ENCODE results near the gene ZNF512B.

ZNF512B gene

DNA sequence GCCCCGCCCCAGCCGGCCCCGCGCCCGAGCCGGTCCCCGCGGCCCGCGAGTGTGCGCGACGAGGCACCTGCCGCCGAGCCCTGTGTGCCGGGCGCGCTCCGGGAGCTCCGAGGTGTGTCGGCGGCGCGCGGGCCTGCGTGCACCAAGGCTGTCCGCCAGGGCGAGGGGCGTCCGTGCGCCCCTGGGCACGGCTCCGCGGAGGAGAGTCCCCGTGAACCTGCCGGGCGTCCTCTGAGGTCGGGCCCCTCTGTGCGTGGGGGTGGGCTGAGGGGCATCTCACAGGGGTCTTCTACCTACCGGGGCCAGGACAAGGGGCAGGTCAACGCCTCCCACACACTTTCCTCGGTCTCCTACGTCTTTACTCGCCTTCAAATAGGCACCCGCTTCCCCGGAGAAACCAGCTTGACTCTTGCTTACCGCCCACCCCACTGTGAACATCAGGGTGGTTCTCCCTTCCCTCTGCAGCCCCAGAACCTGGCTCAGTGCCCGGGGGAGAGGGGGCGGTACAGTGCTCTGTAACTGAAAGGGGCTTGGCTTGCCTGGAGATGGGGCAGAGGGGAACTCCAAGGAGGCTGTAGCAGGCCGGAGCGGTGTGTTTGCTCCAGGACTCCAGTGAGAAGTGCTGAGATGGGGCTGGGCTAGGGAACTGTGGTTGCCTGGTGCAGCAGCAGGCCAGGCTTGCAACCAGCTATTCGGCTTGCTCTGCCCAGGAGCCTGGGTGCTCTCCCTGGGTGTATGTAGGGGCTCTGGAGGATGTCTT, 10.0 kb upstream of the ZNF512B start, which contains the start of gene SAMD10:
Gene SAMD10, minus strand, starts transcription at position 86 of the 760 bp plus-strand sequence. CDS start 175 bp downstream, outside the sequence.
- TF ChIP-seq, protein P1, sequence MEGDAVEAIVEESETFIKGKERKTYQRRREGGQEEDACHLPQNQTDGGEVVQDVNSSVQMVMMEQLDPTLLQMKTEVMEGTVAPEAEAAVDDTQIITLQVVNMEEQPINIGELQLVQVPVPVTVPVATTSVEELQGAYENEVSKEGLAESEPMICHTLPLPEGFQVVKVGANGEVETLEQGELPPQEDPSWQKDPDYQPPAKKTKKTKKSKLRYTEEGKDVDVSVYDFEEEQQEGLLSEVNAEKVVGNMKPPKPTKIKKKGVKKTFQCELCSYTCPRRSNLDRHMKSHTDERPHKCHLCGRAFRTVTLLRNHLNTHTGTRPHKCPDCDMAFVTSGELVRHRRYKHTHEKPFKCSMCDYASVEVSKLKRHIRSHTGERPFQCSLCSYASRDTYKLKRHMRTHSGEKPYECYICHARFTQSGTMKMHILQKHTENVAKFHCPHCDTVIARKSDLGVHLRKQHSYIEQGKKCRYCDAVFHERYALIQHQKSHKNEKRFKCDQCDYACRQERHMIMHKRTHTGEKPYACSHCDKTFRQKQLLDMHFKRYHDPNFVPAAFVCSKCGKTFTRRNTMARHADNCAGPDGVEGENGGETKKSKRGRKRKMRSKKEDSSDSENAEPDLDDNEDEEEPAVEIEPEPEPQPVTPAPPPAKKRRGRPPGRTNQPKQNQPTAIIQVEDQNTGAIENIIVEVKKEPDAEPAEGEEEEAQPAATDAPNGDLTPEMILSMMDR (IDR thresholded peaks at IDR 0.05), result peak; percentile 10; the same call in 1 of the 2 replicates

DNA sequence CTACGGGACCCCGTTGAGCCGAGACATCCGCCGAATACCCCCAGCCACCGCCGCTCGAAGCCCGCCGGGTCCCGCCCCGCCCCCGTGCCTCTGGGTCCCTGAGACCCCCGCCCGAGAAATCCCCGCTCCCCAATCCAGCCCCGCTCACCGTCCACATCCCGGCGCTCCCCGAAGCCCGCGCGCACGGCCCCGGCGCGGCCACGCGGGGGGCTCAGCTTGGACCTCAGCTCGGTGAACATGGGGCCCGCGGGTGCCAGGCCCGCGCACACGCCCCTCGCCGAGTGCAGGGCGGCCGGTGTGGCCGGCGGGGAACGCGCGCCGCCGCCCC, 9.5 kb upstream of the ZNF512B start:
- TF ChIP-seq, protein P1 (IDR thresholded peaks at IDR 0.05), result no peak

DNA sequence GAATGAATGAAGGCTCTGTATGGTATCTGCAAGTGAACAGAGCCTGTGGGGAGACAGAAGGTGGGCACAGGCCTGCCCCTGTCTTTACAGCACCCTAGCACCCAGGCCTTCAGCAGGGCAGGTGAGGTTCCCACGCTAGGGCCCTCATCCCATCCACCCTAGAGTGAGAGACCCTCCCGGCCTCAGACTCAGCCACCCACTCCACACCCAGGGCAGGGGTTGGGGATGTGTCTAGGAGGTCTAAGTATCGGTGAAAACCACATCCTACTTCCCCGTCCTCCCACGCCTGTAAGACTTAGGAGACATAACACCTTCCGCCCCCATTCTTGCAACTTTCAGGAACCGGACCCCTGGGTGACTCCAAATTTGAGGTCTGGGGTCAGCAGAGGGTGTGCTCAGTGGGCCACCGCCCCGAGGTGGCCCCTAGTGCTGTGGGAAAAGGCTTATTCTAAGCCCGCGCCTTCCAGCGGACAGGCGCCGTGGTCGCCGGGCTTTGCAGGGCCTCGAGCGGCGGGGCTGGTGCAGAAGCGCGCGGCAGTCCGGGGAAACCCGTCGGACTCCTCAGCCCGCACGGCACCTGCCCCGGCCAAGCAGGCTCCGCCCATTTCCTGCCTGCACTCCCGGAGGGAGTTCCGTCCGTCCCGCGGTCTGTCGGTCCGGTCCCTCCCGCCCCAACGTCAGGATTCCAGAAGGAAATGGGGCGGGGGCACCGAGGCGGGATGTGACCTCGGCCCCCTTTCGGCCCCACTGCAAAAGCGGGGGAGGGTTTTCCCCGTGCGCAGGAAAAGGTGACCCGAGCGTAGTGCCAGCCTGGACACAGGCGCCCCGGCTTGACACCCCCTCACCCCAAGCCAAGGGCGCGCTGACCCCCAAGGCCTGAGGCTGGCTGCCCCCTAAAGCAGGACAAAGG, 8.8 kb upstream of the ZNF512B start:
- TF ChIP-seq, protein P1 (IDR thresholded peaks at IDR 0.05), result no peak

DNA sequence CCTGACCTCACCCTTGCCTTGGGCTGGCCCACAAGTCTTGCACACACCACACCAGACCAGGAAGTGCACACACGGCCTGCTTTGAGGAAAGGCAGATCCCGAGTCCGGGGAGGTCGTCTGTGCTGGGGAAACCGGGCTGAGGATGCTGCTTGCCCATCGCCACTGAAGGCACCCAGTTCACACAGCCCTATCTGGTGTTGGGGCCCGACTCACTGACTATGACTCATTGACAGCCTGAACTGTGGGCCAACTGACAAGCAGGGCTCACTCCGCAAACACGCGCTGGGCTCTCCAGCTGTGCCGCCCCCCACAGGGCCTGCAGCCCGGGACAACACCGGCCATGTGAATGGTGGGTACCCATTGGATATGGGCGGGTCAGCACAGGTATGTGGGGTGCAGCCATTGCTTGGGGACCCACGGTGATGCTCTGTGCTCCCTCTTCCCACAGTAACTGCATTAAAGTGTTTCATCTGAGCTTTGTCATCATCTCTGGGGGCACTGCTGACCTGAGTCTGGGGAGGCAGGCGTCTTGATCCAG, 8.1 kb upstream of the ZNF512B start:
- TF ChIP-seq, protein P1 (IDR thresholded peaks at IDR 0.05), result no peak

DNA sequence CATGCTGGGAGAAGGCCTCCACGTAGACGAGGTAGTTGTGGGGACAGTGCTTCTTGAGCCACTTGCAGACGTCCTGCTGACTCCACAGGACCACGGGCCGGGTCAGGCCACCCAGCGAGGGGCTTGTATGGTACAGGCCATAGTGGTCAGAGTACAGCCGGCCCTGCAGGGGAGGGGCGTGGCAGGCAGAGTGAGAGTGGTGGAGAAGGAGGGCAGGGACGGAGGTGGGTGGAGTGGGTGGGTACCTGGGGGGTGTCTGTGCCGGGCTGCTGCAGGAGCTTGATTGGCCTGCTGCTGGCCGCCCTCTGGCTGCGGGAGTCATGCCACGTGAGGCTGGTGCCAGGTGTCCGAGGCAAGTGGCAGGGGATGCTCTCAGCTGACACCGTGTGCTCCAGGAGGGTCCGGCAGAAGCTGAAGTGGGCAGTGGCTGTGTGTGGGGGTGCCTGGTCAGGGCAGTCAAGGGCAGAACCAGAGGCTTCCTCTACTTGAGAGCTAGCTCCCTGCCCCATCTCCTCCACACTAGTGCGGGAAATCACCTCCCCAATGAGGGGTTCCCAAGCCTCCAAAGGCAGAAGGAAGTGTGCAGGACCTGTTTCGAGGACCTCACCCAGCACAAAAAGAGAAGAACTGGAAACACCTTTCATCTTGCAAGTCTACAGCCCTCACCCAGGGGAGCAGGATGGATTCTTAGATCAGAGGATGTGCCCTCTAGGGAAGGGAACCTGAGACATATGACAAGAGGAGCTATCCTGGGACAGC, 7.4 kb upstream of the ZNF512B start:
- TF ChIP-seq, protein P1 (IDR thresholded peaks at IDR 0.05), result no peak

DNA sequence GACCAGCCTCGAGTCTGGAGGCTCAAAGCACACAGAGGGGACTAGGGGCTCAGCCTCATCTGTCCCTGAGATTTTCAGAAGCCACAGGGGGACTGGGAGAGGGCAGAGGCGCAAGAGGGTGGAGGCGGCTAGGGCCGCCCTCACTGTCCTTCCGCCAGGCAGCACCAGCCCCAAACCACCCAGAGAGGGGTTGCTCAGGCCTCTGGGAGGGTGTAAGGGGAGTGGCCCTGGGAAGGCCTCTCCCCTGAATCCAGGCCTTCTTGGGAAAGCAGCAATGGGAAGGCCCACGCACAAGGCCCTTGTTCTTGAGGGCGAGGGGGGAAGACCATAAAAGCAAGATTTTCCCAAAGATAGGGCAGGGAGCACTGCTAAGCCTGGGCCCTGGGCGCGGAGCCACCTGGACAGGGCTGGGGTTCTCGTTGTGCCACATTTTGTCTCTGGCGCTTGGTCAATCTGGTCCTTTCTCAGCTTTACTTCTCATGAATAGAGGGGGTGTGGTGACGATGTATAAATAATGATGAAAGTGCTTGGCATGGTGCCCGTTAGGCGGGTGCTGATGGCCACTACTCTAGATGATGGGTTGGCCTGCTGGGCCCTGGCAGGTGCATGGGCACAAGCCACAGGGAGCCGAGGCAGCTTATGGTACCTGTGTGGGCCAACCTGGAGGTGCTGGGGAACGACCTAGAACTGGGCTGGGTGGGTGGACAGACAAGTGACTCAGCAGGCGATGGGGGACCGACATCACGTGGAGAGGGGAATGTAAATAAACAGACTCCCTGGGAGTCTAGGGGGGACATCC, 4.9 kb upstream of the ZNF512B start:
- TF ChIP-seq, protein P1 (IDR thresholded peaks at IDR 0.05), result no peak

Data from LNCAP (cell line).